Measurements from ENCODE around the gene RAD1. TPM values are rescaled to one million over a fixed set of nuclear protein-coding genes. Genes with fewer than 3 reads are reported as not detected.

RAD1 gene
- polyA plus RNA-seq, 1 donor (not counting 4 experiments of a cell fraction or from before 2014, with no cell fraction given) = 23.1 TPM

DNA sequence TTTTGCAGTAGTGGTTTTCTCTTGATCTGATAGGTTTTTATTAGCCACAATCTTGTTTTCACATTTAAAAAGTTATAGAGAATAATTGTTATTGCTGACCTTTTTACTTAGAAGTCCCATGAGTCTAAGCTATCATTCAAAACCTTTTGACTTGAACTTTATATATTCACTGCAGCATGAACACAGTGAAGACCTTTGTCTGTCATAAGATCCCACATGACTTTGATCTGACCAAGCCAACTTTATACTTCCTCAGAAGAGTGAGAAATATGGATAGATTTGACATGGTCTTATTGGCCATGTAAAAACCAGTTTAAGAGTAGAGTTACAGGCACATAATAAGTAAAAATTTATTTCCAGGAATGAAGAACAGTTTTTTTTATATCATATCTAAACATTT lies 34.1 kb downstream of the RAD1 start:
- Histone ChIP-seq H3K79me2 (ENCODE audit: control insufficient read depth, insufficient read depth, low read length) (no peaks in the 10 kb centered on the region), H3K9ac (ENCODE audit: control insufficient read depth, extremely low read depth, insufficient read depth, low read length) (no peak overlapping the region), H3K4me3 (ENCODE audit: control insufficient read depth in 2 of 3, extremely low read depth in 1 of 3, insufficient read depth in 2 of 3, low read depth in 1 of 3, low read length in 3 of 3) (no peak overlapping the region), H3K9me3 (ENCODE audit: control insufficient read depth, low read depth, low read length) (no peaks in the 10 kb centered on the region), H3K9me1 (ENCODE audit: control insufficient read depth, extremely low read depth, insufficient read depth, low read length) (no peaks in the 10 kb centered on the region), H3K27me3 (ENCODE audit: control insufficient read depth, extremely low read depth, insufficient read depth, low read length) (no peaks in the 10 kb centered on the region), H3K36me3 (ENCODE audit: control insufficient read depth in 2 of 2, extremely low read depth in 1 of 2, insufficient read depth in 2 of 2, low read length in 2 of 2) (no peaks in the 10 kb centered on the region), H3K4me2 (ENCODE audit: control insufficient read depth, extremely low read depth, insufficient read depth, low read depth, low read length) (no peak overlapping the region), H3K27ac (ENCODE audit: control insufficient read depth, insufficient read depth, low read length) (no peak overlapping the region), H2AFZ (ENCODE audit: control insufficient read depth, low read length) (no peak overlapping the region), H4K20me1 (ENCODE audit: control insufficient read depth, extremely low read depth, insufficient read depth, low read length) (no peaks in the 10 kb centered on the region), H3K4me1 (ENCODE audit: control insufficient read depth, extremely low read depth, insufficient read depth, low read length) (no peaks in the 10 kb centered on the region)
- FAIRE-seq (no peak), DNase-seq (ENCODE audit: low read depth, low spot score) (no peak)
- dilution Hi-C loops (cut with MboI; ENCODE audit: extremely low pct_ligation_motif_present, low sequenced_read_pairs) = no loop called here
- TF ChIP-seq, protein P1, sequence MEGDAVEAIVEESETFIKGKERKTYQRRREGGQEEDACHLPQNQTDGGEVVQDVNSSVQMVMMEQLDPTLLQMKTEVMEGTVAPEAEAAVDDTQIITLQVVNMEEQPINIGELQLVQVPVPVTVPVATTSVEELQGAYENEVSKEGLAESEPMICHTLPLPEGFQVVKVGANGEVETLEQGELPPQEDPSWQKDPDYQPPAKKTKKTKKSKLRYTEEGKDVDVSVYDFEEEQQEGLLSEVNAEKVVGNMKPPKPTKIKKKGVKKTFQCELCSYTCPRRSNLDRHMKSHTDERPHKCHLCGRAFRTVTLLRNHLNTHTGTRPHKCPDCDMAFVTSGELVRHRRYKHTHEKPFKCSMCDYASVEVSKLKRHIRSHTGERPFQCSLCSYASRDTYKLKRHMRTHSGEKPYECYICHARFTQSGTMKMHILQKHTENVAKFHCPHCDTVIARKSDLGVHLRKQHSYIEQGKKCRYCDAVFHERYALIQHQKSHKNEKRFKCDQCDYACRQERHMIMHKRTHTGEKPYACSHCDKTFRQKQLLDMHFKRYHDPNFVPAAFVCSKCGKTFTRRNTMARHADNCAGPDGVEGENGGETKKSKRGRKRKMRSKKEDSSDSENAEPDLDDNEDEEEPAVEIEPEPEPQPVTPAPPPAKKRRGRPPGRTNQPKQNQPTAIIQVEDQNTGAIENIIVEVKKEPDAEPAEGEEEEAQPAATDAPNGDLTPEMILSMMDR (optimal IDR thresholded peaks at IDR 0.05 in 1 of 3, IDR thresholded peaks at IDR 0.05 in 1 of 3, conservative IDR thresholded peaks at IDR 0.05 in 1 of 3; ENCODE audit: extremely low read depth in 1 of 3, insufficient read depth in 2 of 3, low read length in 3 of 3) = no peak
- TF ChIP-seq EZH2 (IDR thresholded peaks at IDR 0.05; ENCODE audit: low read length) = no peak

DNA sequence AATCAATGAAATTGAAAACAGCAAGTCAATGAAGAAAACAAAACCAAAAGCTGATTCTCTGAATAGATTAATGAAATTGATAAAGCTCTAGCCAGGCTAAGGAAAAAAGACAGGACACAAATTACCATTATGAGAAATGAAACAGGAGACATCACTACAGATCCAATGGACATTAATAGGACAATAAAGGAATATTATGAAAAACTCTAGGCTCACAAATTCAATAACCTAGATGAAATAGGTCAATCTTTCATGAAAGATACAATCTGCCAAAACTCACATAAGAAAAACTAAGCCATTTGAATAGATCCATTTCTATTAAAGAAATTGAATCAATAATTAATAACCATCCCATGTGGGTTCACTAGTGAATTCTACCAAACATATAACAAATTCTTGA lies 39.0 kb downstream of the RAD1 start:
- Histone ChIP-seq H3K9me1 (ENCODE audit: control insufficient read depth, extremely low read depth, insufficient read depth, low read length) (no peaks in the 10 kb centered on the region), H3K4me2 (ENCODE audit: control insufficient read depth, extremely low read depth, insufficient read depth, low read depth, low read length) (no peak overlapping the region)
- FAIRE-seq = no peak

More for the DNA sequence above, 39.0 kb downstream of the RAD1 start:
- Histone ChIP-seq H3K27me3 (ENCODE audit: control insufficient read depth, extremely low read depth, insufficient read depth, low read length) (no peaks in the 10 kb centered on the region), H4K20me1 (ENCODE audit: control insufficient read depth, extremely low read depth, insufficient read depth, low read length) (no peaks in the 10 kb centered on the region), H3K9me3 (ENCODE audit: control insufficient read depth, low read depth, low read length) (no peaks in the 10 kb centered on the region), H3K9ac (ENCODE audit: control insufficient read depth, extremely low read depth, insufficient read depth, low read length) (no peak overlapping the region), H3K27ac (ENCODE audit: control insufficient read depth, insufficient read depth, low read length) (no peak overlapping the region), H2AFZ (ENCODE audit: control insufficient read depth, low read length) (no peak overlapping the region), H3K36me3 (ENCODE audit: control insufficient read depth in 2 of 2, extremely low read depth in 1 of 2, insufficient read depth in 2 of 2, low read length in 2 of 2) (no peaks in the 10 kb centered on the region), H3K4me1 (ENCODE audit: control insufficient read depth, extremely low read depth, insufficient read depth, low read length) (no peaks in the 10 kb centered on the region), H3K79me2 (ENCODE audit: control insufficient read depth, insufficient read depth, low read length) (no peaks in the 10 kb centered on the region), H3K4me3 (ENCODE audit: control insufficient read depth in 2 of 3, extremely low read depth in 1 of 3, insufficient read depth in 2 of 3, low read depth in 1 of 3, low read length in 3 of 3) (no peak overlapping the region)
- no peak for DNase-seq (ENCODE audit: low read depth, low spot score)
- dilution Hi-C loops (cut with MboI; ENCODE audit: extremely low pct_ligation_motif_present, low sequenced_read_pairs) = no loop called here
- TF ChIP-seq, protein P1 (optimal IDR thresholded peaks at IDR 0.05 in 1 of 3, IDR thresholded peaks at IDR 0.05 in 1 of 3, conservative IDR thresholded peaks at IDR 0.05 in 1 of 3; ENCODE audit: extremely low read depth in 1 of 3, insufficient read depth in 2 of 3, low read length in 3 of 3) = no peak
- TF ChIP-seq EZH2 (IDR thresholded peaks at IDR 0.05; ENCODE audit: low read length) = no peak

Measured in keratinocyte (primary cell).